Nucleus accumbens (tissue), 56 donors: Measurements from ENCODE around the gene ATP2B2.

Experiments used
- DNase-seq, 56 donors: peaks; one replicate each; lab custom pipeline; 2025; lab: John Stamatoyannopoulos, UW

The ATP2B2 gene

GRCh38 chr3:10513306-10513705 is 7.9 kb upstream of the ATP2B2 start:
- no peak for DNase-seq

- no peak for DNase-seq
Measured at GRCh38 chr3:10512687-10513086, 7.3 kb upstream of the ATP2B2 start.

DNA sequence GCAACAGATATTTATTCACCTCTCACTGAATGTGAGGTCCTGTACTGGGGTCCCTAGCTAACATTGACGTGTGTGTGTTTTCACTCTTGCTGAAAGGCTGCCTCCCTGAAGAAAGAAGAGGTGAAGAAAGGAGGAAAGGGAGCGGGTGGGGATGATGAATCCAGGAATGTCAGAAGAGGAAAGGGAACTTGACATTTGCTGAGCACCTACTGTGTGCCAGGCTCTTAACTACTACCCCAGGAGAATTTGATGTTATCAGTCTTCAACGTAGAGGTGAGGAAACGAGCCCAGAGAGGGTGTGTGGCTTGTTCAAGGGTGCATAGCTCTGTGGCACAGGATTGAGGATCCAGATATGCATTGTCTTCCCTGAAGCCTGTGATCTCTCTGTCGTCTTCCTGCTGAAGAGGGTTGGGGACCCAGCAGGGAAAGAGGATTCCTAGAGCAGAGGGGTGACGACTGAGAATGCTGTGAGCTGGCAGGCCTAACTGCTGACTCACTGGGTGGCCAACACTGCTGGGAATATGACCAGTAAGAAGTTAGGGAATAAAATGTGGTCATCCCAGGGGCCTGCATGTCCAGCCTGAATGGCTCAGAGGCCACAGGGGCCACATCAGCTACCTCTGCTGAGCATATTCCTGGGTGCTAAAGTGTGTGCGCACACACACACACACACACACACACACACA is 6.6 kb upstream of the ATP2B2 start:
- no peak for DNase-seq

DNA sequence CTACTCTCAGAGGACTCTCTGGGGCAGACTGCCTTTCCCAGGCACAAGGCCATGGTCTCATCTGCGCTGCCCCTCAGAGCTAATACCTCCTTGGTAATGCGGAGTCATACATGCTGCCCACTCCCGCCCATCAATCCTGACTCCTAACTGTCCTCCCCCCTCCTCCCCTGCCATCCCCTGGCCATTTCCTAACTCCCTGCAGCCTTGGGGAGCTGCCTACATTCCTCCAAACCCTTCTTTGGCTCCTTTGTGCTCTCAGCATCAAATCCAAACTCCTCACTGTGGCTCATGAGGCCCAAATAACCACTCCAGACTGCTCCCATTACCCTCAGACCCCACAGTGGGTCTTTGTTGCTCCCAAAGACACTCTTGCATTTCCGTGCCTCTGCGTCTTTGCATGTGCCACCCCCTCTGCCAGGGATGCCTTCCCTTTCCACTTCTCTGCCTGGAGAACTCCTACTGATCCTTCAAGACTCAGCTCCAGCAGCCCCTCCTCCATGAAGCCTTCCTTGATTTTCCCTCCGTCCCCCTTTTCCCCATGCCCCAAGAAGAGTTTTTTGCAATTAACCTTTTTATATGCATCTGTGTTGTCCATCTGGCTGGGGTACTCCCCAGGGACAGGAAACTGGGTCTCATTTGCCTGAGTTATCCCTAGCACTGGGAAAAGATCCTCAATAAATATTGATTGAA is 5.5 kb upstream of the ATP2B2 start:
- DNase-seq, result no peak

GRCh38 chr3:10510086-10510742 is 4.8 kb upstream of the ATP2B2 start:
- DNase-seq, result no peak

DNA sequence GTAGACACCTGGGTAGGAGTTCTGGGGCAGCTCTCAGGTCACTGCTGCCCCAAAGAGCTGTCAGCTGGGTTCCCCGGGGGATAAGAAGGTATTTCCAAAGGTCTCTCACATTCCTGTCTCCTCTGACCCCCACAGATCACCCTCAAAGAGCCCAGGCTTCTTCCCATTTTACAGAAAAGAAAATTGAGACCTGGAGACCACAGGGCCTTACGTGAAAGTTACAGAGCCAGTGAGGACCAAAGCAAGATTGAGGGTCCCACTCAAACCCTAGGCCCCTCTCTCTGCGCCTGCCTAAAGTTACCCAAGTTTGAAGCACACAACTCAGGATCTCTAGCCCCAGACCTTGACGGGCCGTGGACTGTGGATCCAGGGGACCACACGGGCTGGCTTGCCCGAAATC is 3.9 kb upstream of the ATP2B2 start:
- DNase-seq, result no peak

DNA sequence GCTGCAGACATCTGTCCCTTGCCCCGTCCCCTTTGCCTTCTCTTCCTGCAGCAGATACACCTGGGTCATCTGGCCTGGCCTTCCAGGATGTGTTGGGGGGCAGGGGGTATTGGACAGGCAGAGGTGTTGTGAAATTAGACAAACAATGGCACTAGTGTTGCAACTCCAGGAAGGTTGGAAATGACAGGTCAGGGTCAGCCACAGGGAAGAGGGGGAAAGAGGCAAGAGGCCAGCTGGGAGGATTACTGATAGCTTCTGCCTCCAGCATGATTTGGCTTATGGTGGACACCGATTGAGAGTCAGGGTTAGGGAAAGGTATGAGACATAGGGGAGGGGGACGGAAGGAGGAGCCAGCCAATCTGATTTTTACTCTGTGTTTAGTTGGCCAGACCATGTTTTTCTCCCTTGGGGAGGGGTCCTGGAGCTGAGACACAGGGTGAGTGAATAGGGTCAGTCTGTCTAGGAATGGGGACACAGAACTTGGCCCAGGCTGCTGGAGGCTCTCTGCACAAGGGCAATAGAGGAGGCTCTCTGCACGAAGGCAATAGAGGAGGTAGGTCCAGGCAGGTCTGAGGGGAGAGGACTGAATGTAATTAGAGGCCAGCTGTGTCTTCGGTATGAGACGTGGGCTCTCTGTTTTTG is 3.4 kb upstream of the ATP2B2 start:
- no peak for DNase-seq

GRCh38 chr3:10508235-10508618 is 2.8 kb upstream of the ATP2B2 start:
- no peak for DNase-seq

DNA sequence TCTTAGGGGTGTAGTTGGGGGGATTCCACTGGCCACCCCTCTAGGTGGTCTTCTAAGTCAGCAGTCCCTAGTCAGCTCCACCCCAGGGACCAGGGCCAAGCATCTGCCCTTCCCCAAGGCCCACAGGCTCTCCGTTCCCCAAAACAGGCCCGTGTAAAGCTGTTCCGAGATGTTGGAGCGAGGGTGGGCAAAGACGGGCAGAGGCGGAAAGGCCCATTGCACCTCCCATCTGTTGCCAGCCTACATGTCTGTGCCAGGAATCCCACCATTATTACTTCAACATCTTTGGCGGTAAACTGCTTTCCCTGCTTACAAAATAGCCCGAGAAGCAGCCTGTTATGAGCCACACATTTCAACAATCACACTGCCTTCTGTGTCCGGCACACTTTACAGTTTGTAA is 1.9 kb upstream of the ATP2B2 start:
- no peak for DNase-seq

DNA sequence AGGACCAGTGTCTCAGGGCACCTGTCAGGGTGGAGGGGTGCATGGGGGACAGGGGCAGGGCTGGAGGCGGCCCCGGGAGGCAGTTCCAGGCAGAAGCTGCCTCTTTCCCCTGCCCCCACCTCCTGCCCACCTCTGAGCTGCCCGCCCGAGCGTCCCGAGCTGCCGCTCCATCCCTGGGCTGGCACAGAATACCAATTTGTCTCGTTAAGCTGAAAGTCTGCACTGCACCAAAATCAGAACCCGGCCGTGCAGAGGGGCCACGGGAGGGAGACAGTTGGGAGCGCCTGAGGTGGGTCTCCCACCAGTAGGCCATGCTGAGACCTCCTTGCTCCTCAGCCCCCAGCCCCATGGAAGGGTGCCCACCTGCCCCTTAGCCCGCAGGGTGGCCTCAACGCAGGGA is 1.3 kb upstream of the ATP2B2 start:
- peak in 1 of 56 donors; percentile 4 for DNase-seq

DNA sequence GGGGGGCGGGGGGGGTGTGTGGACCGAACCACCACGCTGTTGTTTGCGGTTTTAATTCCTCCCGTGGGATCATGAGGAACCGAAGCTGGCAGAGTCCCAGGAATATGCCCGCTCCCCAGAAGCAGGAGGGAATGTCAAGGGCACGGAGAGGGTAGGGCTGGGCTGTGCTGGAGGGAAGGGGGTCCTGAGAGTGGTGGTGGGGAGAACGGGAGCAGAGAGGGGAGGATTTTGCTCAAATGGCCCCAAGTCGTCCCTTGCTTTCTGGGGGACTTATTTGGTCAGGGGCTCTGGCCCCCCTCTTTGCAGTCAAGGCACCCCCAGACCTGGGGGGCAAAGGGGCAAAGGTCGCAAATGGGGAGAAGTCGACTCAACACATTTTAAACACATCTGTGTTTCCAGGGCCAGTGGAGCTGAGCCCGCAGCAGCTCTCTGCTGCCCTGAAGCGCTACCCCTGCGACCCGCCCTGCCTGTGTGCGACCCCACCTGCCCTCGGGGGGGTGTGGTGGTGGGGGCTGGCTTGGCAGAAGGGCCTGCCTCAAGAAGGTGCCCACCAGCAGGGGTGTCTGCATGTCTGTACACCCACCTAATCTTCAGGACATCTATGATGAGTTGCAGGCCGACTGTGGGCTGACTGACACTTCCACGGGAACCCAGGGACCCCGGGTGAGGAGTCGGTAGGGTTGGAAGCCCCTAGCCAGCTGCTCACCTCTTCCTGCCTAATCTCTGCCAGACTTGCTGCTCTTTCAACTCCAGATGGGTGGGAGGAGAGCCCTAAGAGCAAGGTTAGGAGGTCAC is 602 bp upstream of the ATP2B2 start:
- DNase-seq, result peak in 3 of 56 donors; percentile 28 to 63 (median 57)

- peak in 5 of 56 donors; percentile 8 to 33 (median 15) for DNase-seq
Measured at GRCh38 chr3:10504171-10505049, 976 bp downstream of the ATP2B2 start.

- DNase-seq, result peak in 1 of 56 donors; percentile 10
Measured at GRCh38 chr3:10503217-10503796, 2.1 kb downstream of the ATP2B2 start.

GRCh38 chr3:10502185-10502880 is 3.1 kb downstream of the ATP2B2 start:
- no peak for DNase-seq

DNA sequence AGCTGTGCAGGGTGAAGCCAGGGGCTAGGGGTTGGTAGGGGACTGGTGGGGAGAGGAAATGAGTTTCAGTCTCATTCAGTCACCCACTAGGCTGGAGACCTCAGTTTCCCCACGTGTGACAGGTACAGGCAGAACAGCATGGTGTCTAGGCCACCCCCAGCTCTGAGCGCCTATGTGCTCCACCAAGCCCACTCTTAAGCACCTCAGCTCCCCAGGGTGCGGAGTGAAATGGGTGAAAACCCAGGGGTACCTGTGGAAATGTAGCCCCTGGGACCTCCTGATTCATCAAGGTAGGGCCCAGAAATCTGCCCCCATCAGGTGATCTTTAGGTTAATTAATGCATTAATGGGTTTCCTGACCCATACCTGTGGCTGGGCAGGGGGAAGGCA is 3.7 kb downstream of the ATP2B2 start:
- DNase-seq, result no peak

DNA sequence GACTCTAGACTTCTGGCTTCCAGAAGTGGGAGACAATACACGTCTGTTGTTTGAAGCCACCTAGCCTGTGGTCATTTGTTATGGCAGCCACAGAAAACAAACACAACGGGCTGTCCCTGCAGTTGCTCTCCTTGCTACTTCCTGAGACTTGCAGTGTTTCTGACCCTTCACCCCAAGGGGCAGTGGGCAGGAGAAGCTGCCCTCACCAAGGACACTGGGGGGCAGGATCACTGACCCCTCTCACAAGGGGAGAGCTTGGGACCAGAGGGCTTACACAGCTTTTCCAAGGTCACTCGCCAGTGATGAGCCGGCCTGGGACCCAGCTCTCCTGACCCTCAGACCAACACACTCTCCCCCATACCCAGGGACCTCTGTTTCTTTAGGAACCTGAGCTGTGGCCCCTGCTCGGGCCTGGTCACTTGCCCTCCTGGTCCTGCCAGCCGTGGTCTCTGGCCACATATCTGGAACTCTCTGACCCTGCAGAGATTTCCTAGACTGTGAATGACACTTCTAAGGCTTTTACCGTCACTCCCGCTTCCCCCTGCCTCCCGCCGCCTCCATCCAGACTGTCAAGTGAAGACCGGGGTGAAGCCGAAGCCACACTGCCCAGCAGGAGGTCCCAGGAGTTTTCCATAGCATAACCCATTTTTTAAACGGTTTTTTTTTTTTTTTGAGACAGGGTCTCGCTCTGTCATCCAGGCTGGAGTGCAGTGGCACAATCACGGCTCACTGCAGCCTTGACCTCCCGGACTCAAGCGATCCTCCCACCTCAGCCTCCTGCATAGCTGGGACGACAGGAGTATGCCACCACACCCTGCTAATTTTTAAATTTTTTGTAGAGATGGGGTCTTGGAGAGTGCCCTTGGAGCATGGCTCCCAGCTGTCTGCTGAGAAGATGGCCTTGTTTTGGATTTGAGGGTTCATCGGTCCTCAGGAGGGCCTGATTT is 4.4 kb downstream of the ATP2B2 start:
- no peak for DNase-seq

DNA sequence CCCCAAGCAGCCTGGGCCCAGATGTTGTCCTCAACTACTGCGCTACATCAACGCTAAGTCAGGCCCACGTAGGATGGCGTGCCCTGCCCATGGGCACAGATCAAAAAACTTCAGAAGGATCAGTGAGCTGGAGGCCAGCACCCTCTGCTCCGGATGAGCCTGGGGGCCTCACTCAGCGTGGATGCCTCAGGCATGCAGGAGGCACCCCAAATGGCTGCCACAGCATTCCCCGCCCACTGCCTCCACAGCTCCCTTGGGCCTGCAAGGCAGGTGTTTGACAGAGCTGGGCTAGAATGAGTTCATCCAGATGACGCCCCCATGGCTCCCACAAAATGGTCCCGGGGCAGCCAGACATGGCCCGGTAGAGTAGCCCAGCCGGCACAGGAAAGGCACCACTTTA is 7.1 kb downstream of the ATP2B2 start:
- DNase-seq, result no peak
